HEK293T (cell line): Measurements from ENCODE around the gene MDK.

ENCODE experiments used
- BHLHE40 ChIP-seq: fragments of 450-650 bp; IDR thresholded peaks from 2 replicates; pipeline ENCODE4 v1.6.1; 2016; ENCODE audit warnings: mild to moderate bottlenecking, moderate library complexity, borderline replicate concordance
- ELF4 ChIP-seq: fragments of 450-650 bp; IDR thresholded peaks from 2 replicates; pipeline ENCODE4 v1.6.1; 2017; ENCODE audit warnings: antibody characterized with exemption
- FOXA1 ChIP-seq: fragments of 450-650 bp; IDR thresholded peaks from 2 replicates; pipeline ENCODE4 v1.6.1; 2016; ENCODE audit warnings: mild to moderate bottlenecking
- FOXK2 ChIP-seq: fragments of 450-650 bp; IDR thresholded peaks from 2 replicates; pipeline ENCODE4 v1.6.1; 2016; ENCODE audit warnings: mild to moderate bottlenecking
- FOXM1 ChIP-seq: fragments of 450-650 bp; IDR thresholded peaks from 2 replicates; pipeline ENCODE4 v1.6.1; 2017; ENCODE audit warnings: mild to moderate bottlenecking, borderline replicate concordance
- HDGF ChIP-seq: fragments of 450-650 bp; IDR thresholded peaks from 2 replicates; pipeline ENCODE4 v1.6.1; 2017; ENCODE audit warnings: antibody characterized with exemption, borderline replicate concordance
- LEF1 ChIP-seq: fragments of 450-650 bp; IDR thresholded peaks from 2 replicates; pipeline ENCODE4 v1.6.1; 2017; ENCODE audit warnings: mild to moderate bottlenecking, borderline replicate concordance
- SP1 ChIP-seq: fragments of 450-650 bp; IDR thresholded peaks from 2 replicates; pipeline ENCODE4 v1.6.1; 2017
- SUZ12 ChIP-seq: fragments of 450-650 bp; IDR thresholded peaks from 2 replicates; pipeline ENCODE4 v1.6.1; 2016; ENCODE audit warnings: mild to moderate bottlenecking
- TARDBP ChIP-seq: fragments of 450-650 bp; IDR thresholded peaks from 2 replicates; pipeline ENCODE4 v1.6.1; 2016
- TF ChIP-seq, protein P1 (sequence below): fragments of 450-650 bp; IDR thresholded peaks from 2 replicates; pipeline ENCODE4 v1.6.1; 2016

DNA sequence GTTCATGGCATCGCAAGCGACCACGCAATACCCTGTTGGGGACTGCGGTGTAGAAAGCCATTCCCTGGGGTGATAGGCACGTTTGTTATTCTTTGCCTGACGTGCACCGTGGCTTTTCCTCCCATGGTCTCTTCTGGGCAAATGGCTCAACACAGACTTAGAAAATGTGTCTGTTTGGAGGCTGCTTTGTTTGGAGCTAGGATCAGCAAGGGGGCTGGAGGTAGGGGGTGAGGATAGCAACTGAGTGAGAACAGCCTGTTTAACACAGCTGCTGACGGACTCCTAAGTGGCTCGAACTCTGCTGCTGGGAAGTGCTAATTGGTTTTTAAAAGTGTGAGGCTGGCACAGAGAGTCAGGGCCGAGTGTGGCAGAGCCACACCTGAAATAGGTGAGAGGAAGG is 26.2 kb downstream of the MDK start:
- TF ChIP-seq FOXA1 (no peak), ELF4 (no peak), SP1 (no peak), FOXK2 (no peak), SUZ12 (no peak), HDGF (no peak), BHLHE40 (no peak), FOXM1 (no peak), TARDBP (no peak), LEF1 (no peak)
- TF ChIP-seq, protein P1, sequence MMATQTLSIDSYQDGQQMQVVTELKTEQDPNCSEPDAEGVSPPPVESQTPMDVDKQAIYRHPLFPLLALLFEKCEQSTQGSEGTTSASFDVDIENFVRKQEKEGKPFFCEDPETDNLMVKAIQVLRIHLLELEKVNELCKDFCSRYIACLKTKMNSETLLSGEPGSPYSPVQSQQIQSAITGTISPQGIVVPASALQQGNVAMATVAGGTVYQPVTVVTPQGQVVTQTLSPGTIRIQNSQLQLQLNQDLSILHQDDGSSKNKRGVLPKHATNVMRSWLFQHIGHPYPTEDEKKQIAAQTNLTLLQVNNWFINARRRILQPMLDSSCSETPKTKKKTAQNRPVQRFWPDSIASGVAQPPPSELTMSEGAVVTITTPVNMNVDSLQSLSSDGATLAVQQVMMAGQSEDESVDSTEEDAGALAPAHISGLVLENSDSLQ, result no peak
